HG03196 (cell line): ENCODE data around the gene SLC25A14.
"Not testable (repeated sequence)": the region's sequence is repeated elsewhere in the genome, so short reads cannot be mapped to it uniquely, and the experiment has no call there.

Experiments used
- ATAC-seq: cut with Tn5 transposase; IDR thresholded peaks from one replicate; pipeline ENCODE4 v1.9.1; 2021; ENCODE audit not compliant: unreplicated experiment

The SLC25A14 gene

DNA sequence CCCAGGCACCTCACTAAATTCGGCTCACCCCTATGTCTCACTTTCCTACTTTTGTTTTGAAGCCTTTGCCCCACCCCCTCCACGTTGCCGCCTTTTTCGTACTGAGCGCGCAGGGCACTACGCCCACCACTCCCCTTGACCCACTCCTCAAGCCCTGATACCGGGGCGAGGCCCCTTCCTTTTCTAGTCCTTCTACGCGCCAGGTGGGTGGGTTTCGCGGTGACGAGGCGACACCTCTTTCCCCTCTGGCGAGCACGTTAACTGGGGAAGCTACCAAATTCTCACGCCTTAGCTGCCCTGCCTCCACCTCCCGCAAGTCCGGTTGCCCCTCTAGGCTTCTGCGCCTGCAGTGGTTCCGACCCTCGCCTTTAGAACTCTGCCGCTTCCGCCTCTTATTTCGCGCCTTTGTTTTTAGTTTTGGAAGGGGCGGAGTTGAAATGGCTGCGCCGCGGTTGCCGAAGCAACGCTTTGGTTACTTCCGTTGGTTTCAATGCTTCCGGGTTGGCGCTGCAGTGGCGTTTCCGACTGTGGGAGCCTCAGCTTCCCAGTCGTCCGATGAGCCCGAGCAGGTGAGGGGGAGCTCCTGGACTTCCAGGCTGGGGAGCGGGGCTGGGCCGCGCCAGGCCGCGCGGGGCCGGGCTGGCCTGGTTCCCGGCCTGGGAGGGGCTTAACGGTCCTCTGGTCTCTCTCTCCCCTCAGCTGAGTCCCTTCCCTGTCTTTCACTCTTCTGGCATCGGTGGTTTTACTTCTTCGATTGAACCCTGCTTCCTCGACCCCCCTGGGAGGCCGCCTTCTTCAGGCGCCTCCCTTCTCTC is at the start of gene SLC25A14:
Gene SLC25A14, plus strand, starts transcription at position 512 of the 815 bp plus-strand sequence. CDS start 360 bp downstream, outside the sequence.
- ATAC-seq: peak; percentile 97

DNA sequence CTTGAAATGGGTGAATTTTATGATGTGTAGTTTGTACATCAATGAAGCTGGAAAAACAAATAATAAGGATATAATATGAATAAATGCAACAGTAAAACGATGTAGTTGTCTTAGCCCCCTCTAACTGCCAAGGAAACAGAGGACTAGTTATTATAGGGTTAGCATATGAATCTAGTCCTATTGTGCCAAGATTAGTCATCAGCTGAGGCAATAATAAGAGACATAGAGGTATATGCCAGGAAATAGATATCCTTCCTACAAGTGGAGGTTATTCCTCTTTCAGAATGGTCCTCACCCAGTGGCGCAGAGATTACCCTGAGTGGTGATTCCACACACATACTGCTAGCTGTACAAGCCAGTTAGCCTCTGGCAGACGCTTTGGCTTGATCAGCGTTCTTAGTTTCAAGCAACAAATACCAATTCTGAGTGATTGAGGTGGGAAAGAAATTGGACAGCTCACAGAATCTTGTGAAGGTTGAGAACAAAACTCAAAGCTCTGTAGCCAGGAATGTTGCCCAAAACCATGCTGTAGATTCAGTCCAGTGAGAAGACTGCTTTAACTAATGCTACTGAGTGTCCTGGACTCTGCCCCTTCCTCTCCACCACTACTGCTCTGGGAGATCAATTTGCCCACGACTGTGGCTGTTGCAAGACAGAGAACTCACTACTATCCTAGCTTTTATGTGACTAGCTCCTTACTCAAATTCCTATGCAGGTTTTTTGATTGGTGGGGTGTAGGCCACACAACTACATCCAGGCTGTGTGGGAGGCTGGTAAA is 44.0 kb upstream of the SLC25A14 start:
- no peak for ATAC-seq

GRCh38 chrX:130296297-130296678 is 43.4 kb upstream of the SLC25A14 start:
- ATAC-seq: no peak

DNA sequence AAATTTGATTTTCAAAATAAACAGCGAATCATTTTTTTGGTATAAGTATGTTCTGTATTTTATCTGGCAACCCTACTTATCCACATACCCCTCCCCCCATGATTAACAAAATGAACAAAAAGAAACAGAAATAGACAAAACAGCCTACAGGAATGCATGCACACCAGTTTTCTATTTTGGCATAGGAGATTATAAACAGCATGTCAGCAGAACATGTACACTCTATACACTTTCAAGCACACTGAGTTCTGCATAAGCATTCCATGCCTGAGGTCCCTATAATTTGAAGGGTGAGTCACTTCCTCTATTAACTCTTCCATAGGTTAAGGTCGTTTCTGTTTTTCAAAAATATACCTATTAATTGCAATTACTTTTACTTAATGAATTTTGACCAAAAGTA is 43.0 kb upstream of the SLC25A14 start:
- no peak for ATAC-seq

- ATAC-seq: no peak
Measured at GRCh38 chrX:130299279-130300009, 40.3 kb upstream of the SLC25A14 start.

GRCh38 chrX:130300010-130300282 is 39.8 kb upstream of the SLC25A14 start:
- no peak for ATAC-seq

GRCh38 chrX:130301405-130301804 is 38.3 kb upstream of the SLC25A14 start:
- ATAC-seq: no peak

DNA sequence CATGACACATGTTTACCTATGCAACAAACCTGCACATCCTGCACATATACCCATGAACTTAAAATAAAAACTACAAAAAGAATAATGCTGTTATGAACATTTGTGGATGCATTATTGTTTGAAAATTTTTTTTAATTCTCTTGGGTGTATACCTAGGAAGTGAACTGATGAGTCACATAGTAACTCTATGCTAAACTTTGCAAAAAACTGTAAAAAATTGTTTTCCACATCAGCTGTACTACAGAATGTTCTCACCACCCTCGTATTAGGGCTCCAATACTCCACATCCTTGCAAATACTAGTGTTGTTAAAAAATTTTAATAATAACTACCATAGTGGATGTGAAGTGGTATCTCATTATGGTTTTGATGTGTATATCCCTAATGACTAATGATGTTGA is 37.7 kb upstream of the SLC25A14 start:
- no peak for ATAC-seq

DNA sequence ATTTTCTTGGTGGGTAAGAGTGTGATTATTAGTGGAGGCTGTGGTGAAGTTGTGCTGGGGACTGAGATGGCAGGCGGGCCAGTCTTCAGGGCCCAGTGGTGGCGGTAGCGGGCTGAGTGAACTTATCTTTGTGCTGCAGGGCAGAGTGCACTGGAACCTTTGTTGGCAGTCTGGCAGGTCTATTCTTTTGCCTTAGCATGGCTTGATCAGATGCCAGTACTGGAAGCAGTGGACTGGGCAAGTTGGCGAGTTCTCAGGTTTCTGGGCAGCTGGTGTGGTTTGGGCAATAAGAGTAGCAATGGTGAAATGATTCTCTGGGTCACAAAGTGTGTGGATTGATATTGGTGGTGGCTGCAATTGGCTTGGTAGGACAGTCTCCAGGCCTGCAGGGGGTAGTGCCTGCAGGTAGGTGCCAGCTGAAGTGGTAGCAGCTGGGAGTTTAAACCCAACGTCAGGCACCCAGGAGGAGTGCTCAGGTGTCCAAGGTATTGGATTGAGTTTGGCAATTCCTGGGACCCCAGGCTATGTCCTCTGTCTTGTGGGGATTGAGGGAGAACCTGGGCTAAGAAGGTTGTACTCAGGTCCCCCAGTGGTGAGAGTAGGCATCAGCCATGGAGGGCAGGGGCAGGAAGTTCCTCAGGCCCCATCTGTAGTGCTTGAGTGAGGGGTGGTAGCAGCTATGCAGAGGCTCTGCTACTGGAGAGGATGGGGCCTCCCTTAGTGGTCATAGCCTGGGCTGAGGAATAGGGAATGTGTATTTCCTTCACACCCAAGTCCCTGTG is 34.9 kb upstream of the SLC25A14 start:
- no peak for ATAC-seq

GRCh38 chrX:130319886-130320285 is 19.8 kb upstream of the SLC25A14 start:
- ATAC-seq: not testable (repeated sequence)

DNA sequence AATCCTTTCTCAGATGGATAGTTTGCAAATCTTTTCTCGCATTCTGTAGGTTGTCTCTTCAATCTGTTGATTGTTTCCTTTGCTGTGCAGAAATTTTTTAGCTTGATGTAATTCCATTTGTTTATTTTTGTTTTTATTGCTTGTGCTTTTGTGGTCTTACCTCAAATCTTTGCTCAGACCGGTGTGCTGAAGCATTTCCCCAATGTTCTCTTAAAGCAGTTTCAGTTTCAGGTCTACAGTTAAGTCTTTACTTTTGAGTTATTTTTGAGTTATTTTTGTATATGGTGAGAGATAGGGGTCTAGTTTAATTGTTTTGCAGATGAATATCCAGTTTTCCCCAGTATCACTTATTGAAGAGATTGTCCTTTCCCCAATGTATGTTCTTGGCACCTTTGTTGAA is 18.2 kb upstream of the SLC25A14 start:
- no peak for ATAC-seq

- no peak for ATAC-seq
Measured at GRCh38 chrX:130330146-130330545, 9.6 kb upstream of the SLC25A14 start.

DNA sequence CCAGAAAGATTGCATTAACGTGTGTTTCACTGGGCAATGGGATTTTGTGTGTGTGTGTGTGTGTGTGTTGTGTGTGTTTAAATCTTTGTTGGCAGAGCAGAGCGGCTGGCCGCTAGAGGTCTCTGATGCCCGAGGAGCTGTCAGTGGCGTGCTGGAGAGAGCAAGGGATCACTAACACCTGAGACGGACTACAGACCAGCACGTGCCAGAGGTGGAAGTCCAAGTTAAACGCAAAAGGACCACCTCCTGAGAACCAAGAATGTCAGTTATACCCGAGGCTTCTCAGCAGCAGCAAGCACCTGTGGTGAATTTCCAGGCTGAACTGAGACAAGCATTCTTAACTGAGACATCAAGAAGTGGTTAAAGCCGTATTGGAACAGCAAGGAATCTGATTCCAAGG is 9.0 kb upstream of the SLC25A14 start:
- ATAC-seq: no peak

GRCh38 chrX:130336531-130336930 is 3.2 kb upstream of the SLC25A14 start:
- ATAC-seq: no peak

- not testable (repeated sequence) for ATAC-seq
Measured at GRCh38 chrX:130338869-130339268, 850 bp upstream of the SLC25A14 start.

GRCh38 chrX:130340271-130340670 is 552 bp downstream of the SLC25A14 start:
- no peak for ATAC-seq

- ATAC-seq: no peak
Measured at GRCh38 chrX:130343411-130343810, 3.7 kb downstream of the SLC25A14 start.

DNA sequence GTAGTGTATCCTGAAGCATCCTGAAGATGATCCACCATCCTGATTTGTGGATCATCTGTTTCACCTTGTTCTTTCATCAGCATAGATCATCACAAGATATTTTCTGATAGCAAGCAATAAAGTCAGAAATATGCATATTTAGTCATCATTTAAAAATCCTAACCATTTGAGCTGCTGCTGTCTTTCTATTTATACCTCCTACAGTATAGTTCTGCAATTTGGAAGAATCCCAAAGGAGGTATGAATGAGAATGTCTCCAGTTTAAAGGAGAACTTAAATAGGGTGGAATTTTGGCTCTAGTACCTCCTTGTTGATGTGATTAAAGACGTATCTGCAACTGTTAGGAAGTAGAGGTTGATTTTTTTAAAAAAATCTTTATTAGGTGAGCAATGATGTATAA is 7.6 kb downstream of the SLC25A14 start:
- no peak for ATAC-seq

GRCh38 chrX:130351567-130351966 is 11.8 kb downstream of the SLC25A14 start:
- no peak for ATAC-seq

DNA sequence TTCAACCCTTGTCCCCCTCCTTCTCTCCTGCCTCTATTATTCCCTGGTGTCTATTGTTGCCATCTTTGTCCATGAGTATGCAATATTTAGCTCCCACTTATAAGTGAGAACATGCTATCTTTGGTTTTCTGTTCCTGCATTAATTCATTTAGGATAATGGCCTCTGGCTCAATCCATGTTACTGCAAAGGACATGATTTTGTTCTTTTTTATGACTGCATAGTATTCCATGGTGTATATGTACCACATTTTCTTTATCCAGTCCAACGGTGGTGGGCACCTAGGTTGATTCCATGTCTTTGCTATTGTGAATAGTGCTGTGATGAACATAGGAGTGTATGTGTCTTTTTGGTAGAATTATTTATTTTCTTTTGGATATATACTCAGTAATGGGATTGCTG is 12.3 kb downstream of the SLC25A14 start:
- ATAC-seq: not testable (repeated sequence)

DNA sequence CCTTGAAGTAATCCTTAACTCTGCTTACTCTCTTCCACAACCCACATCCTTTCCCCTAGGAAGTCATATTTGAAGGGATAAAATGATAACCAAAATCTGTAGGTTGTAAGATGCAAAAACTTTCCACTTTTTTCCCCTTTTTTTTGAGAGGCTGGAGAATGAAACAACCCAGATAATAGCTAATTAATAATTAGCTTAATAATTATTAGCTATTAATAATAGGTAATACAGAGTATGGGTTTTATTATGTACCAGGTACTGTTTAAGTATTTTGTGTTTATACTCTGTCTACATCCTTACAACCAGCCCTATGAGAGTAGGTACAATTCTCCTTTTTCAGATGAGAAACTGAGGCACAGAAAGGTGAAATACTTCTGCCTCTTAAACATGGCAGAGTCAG is 36.4 kb downstream of the SLC25A14 start:
- ATAC-seq: no peak
